GM04504 (cell line): ENCODE data around the gene CCDC8.
A peak's percentile ranks its signal among the peaks of the same experiment; 100 is the strongest.
"Not testable (repeated sequence)": the region's sequence is repeated elsewhere in the genome, so short reads cannot be mapped to it uniquely, and the experiment has no call there.

Experiments
- DNase-seq: peaks from one replicate; pipeline ENCODE4 v3.0.0-alpha.2; 2012; ENCODE audit warnings: low read depth

CCDC8 gene

GRCh38 chr19:46413262-46414031 lies at the start of gene CCDC8:
Gene CCDC8 (minus strand): TSS chr19:46413564. CDS start chr19:46412810, 754 bp downstream.
- peak; percentile 77 for DNase-seq

- no peak for DNase-seq
Measured at GRCh38 chr19:46461537-46461936, 48.2 kb upstream of the CCDC8 start.

- DNase-seq: no peak
Measured at GRCh38 chr19:46460981-46461380, 47.6 kb upstream of the CCDC8 start.

- DNase-seq: no peak
Measured at GRCh38 chr19:46460055-46460454, 46.7 kb upstream of the CCDC8 start.

GRCh38 chr19:46456930-46457329 lies 43.6 kb upstream of the CCDC8 start:
- DNase-seq: no peak

GRCh38 chr19:46454244-46454643 lies 40.9 kb upstream of the CCDC8 start:
- DNase-seq: no peak

GRCh38 chr19:46453661-46454060 lies 40.3 kb upstream of the CCDC8 start:
- DNase-seq: no peak

- DNase-seq: no peak
Measured at GRCh38 chr19:46452186-46452585, 38.8 kb upstream of the CCDC8 start.

- DNase-seq: no peak
Measured at GRCh38 chr19:46451352-46451751, 38.0 kb upstream of the CCDC8 start.

GRCh38 chr19:46450737-46451136 lies 37.4 kb upstream of the CCDC8 start:
- DNase-seq: no peak

GRCh38 chr19:46449228-46449627 lies 35.9 kb upstream of the CCDC8 start:
- no peak for DNase-seq

GRCh38 chr19:46448601-46449000 lies 35.2 kb upstream of the CCDC8 start:
- no peak for DNase-seq

- no peak for DNase-seq
Measured at GRCh38 chr19:46447824-46448223, 34.5 kb upstream of the CCDC8 start.

GRCh38 chr19:46447006-46447405 lies 33.6 kb upstream of the CCDC8 start:
- DNase-seq: no peak

- no peak for DNase-seq
Measured at GRCh38 chr19:46446021-46446420, 32.7 kb upstream of the CCDC8 start.

GRCh38 chr19:46442808-46443450 lies 29.6 kb upstream of the CCDC8 start:
- DNase-seq: peak; percentile 38

GRCh38 chr19:46441866-46442265 lies 28.5 kb upstream of the CCDC8 start:
- no peak for DNase-seq

- not testable (repeated sequence) for DNase-seq
Measured at GRCh38 chr19:46435689-46436088, 22.3 kb upstream of the CCDC8 start.

GRCh38 chr19:46435009-46435408 lies 21.6 kb upstream of the CCDC8 start:
- DNase-seq: no peak

- DNase-seq: not testable (repeated sequence)
Measured at GRCh38 chr19:46433470-46433869, 20.1 kb upstream of the CCDC8 start.

GRCh38 chr19:46431824-46432223 lies 18.5 kb upstream of the CCDC8 start:
- DNase-seq: no peak

GRCh38 chr19:46429999-46430398 lies 16.6 kb upstream of the CCDC8 start:
- no peak for DNase-seq

GRCh38 chr19:46428239-46429135 lies 15.1 kb upstream of the CCDC8 start, which contains the start of gene PNMA8C:
Gene PNMA8C (minus strand): TSS chr19:46428936. CDS start chr19:46428359, 577 bp downstream.
- no peak for DNase-seq
